ENCODE measurements around the gene MED27.

DNA sequence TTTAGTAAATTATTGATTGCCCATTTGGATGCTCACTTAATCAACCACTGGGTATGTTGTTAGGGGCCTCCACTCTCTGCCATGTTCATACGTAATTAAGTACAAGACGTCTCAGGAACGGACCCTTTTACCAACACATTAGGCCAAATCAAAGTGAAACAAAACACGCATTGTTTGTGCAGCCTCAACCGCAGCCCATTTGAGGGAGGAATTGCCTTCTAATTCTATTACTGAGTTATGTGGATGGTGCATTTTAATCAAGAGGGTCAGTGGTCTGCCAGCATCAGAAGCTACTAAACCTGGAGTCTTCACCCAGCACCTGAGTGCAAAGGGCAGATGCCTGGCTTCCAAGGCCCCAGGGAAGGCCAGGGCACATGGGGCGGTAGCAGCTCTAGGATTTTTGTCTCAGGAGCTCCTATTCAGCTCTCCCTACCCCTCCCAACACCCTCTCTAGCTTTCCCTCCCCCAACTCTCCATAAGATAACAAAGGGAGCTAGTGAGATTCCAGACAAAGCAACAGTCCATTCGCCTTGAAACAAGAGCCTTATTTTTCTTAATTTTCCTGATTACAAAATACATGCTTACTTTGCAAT, 7.9 kb upstream of the MED27 start:
- no peak for TF ChIP-seq POLR2AphosphoS5 (IDR thresholded peaks at IDR 0.05; ENCODE audit: low read depth, low read length)
- no peak for TF ChIP-seq EZH2 (conservative IDR thresholded peaks at IDR 0.05; ENCODE audit: low read depth, low read length)
- TF ChIP-seq, protein P1, sequence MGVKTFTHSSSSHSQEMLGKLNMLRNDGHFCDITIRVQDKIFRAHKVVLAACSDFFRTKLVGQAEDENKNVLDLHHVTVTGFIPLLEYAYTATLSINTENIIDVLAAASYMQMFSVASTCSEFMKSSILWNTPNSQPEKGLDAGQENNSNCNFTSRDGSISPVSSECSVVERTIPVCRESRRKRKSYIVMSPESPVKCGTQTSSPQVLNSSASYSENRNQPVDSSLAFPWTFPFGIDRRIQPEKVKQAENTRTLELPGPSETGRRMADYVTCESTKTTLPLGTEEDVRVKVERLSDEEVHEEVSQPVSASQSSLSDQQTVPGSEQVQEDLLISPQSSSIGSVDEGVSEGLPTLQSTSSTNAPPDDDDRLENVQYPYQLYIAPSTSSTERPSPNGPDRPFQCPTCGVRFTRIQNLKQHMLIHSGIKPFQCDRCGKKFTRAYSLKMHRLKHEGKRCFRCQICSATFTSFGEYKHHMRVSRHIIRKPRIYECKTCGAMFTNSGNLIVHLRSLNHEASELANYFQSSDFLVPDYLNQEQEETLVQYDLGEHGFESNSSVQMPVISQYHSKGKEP (CRISPR knock-in tag; IDR thresholded peaks at IDR 0.05): no peak
- no peak for TF ChIP-seq ZNF589 (CRISPR knock-in tag; conservative IDR thresholded peaks at IDR 0.05)
- TF ChIP-seq, protein P2, sequence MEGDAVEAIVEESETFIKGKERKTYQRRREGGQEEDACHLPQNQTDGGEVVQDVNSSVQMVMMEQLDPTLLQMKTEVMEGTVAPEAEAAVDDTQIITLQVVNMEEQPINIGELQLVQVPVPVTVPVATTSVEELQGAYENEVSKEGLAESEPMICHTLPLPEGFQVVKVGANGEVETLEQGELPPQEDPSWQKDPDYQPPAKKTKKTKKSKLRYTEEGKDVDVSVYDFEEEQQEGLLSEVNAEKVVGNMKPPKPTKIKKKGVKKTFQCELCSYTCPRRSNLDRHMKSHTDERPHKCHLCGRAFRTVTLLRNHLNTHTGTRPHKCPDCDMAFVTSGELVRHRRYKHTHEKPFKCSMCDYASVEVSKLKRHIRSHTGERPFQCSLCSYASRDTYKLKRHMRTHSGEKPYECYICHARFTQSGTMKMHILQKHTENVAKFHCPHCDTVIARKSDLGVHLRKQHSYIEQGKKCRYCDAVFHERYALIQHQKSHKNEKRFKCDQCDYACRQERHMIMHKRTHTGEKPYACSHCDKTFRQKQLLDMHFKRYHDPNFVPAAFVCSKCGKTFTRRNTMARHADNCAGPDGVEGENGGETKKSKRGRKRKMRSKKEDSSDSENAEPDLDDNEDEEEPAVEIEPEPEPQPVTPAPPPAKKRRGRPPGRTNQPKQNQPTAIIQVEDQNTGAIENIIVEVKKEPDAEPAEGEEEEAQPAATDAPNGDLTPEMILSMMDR (CRISPR knock-in tag; IDR thresholded peaks at IDR 0.05): no peak
- no peak for TF ChIP-seq ZNF781 (CRISPR knock-in tag; IDR thresholded peaks at IDR 0.05; ENCODE audit: borderline replicate concordance, not compliant biosample characterization)
- TF ChIP-seq SETDB1 (CRISPR knock-in tag; IDR thresholded peaks at IDR 0.05; ENCODE audit: borderline replicate concordance): no peak
- TF ChIP-seq PCBP2 (optimal IDR thresholded peaks at IDR 0.05; ENCODE audit: low read depth, low read length, poor library complexity, severe bottlenecking): no peak
- TF ChIP-seq, protein P3, sequence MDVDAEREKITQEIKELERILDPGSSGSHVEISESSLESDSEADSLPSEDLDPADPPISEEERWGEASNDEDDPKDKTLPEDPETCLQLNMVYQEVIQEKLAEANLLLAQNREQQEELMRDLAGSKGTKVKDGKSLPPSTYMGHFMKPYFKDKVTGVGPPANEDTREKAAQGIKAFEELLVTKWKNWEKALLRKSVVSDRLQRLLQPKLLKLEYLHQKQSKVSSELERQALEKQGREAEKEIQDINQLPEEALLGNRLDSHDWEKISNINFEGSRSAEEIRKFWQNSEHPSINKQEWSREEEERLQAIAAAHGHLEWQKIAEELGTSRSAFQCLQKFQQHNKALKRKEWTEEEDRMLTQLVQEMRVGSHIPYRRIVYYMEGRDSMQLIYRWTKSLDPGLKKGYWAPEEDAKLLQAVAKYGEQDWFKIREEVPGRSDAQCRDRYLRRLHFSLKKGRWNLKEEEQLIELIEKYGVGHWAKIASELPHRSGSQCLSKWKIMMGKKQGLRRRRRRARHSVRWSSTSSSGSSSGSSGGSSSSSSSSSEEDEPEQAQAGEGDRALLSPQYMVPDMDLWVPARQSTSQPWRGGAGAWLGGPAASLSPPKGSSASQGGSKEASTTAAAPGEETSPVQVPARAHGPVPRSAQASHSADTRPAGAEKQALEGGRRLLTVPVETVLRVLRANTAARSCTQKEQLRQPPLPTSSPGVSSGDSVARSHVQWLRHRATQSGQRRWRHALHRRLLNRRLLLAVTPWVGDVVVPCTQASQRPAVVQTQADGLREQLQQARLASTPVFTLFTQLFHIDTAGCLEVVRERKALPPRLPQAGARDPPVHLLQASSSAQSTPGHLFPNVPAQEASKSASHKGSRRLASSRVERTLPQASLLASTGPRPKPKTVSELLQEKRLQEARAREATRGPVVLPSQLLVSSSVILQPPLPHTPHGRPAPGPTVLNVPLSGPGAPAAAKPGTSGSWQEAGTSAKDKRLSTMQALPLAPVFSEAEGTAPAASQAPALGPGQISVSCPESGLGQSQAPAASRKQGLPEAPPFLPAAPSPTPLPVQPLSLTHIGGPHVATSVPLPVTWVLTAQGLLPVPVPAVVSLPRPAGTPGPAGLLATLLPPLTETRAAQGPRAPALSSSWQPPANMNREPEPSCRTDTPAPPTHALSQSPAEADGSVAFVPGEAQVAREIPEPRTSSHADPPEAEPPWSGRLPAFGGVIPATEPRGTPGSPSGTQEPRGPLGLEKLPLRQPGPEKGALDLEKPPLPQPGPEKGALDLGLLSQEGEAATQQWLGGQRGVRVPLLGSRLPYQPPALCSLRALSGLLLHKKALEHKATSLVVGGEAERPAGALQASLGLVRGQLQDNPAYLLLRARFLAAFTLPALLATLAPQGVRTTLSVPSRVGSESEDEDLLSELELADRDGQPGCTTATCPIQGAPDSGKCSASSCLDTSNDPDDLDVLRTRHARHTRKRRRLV (CRISPR knock-in tag; IDR thresholded peaks at IDR 0.05): no peak
